GM18858 (cell line): ENCODE measurements around the gene ASCL3.
A peak's percentile ranks its signal among the peaks of the same experiment; 100 is the strongest.
"Not testable (repeated sequence)": the region's sequence is repeated elsewhere in the genome, so short reads cannot be mapped to it uniquely, and the experiment has no call there.

ENCODE experiments used
- ATAC-seq: cut with Tn5 transposase; IDR thresholded peaks from one replicate; pipeline ENCODE4 v1.9.1; 2021; ENCODE audit not compliant: unreplicated experiment

ASCL3 gene

GRCh38 chr11:8942518-8943066 is at the start of gene ASCL3:
TSS of gene ASCL3 (minus strand) at chr11:8943016. CDS start at chr11:8938161, 4,855 bp downstream.
- no peak for ATAC-seq

GRCh38 chr11:8989453-8989852 is 46.6 kb upstream of the ASCL3 start:
- ATAC-seq: no peak

- no peak for ATAC-seq
Measured at GRCh38 chr11:8988329-8989234, 45.8 kb upstream of the ASCL3 start.

- ATAC-seq: no peak
Measured at GRCh38 chr11:8987446-8987845, 44.6 kb upstream of the ASCL3 start.

GRCh38 chr11:8986772-8987171 is 44.0 kb upstream of the ASCL3 start:
- not testable (repeated sequence) for ATAC-seq

GRCh38 chr11:8985462-8985861 is 42.6 kb upstream of the ASCL3 start:
- ATAC-seq: no peak

- no peak for ATAC-seq
Measured at GRCh38 chr11:8983552-8983951, 40.7 kb upstream of the ASCL3 start.

- no peak for ATAC-seq
Measured at GRCh38 chr11:8980485-8980884, 37.7 kb upstream of the ASCL3 start.

- not testable (repeated sequence) for ATAC-seq
Measured at GRCh38 chr11:8979365-8979764, 36.5 kb upstream of the ASCL3 start.

- ATAC-seq: no peak
Measured at GRCh38 chr11:8973121-8973520, 30.3 kb upstream of the ASCL3 start.

GRCh38 chr11:8971924-8972316 is 29.1 kb upstream of the ASCL3 start:
- ATAC-seq: no peak

GRCh38 chr11:8971196-8971923 is 28.5 kb upstream of the ASCL3 start:
- no peak for ATAC-seq

GRCh38 chr11:8967184-8967583 is 24.4 kb upstream of the ASCL3 start:
- ATAC-seq: no peak

GRCh38 chr11:8964324-8965320 is 21.8 kb upstream of the ASCL3 start, which contains the start of gene TMEM9B:
TSS of gene TMEM9B (minus strand) at chr11:8964442. CDS start at chr11:8964313, 129 bp downstream.
- ATAC-seq: peak; percentile 55

- peak; percentile 46 for ATAC-seq
Measured at GRCh38 chr11:8963569-8964323, 20.9 kb upstream of the ASCL3 start.

GRCh38 chr11:8962841-8963240 is 20.0 kb upstream of the ASCL3 start:
- ATAC-seq: no peak

GRCh38 chr11:8961401-8961800 is 18.6 kb upstream of the ASCL3 start:
- ATAC-seq: no peak

- ATAC-seq: peak; percentile 37
Measured at GRCh38 chr11:8959546-8960166, 16.8 kb upstream of the ASCL3 start.

GRCh38 chr11:8956860-8957259 is 14.0 kb upstream of the ASCL3 start:
- no peak for ATAC-seq
